Type B pancreatic cell (in vitro differentiated cells): Measurements from ENCODE around the gene HNRNPLL. TPM values are rescaled to one million over a fixed set of nuclear protein-coding genes. Genes with fewer than 3 reads are reported as not detected.
"Not testable (repeated sequence)": the region's sequence is repeated elsewhere in the genome, so short reads cannot be mapped to it uniquely, and the experiment has no call there.

Source experiments
- DNase-seq: peaks from one replicate; pipeline ENCODE4 v3.0.0; 2021; ENCODE audit warnings: mixed read lengths; ENCODE audit not compliant: unreplicated experiment; ENCODE audit errors: extremely low spot score
- H3K27ac Mint-ChIP-seq: 2 replicates; pipeline ENCODE4 v1.8.0; 2021; ENCODE audit warnings: mild to moderate bottlenecking, mixed read lengths
- H3K27me3 Mint-ChIP-seq: 2 replicates; pipeline ENCODE4 v1.8.0; 2021; ENCODE audit warnings: mixed read lengths
- H3K36me3 Mint-ChIP-seq: 2 replicates; pipeline ENCODE4 v1.8.0; 2021; ENCODE audit warnings: mixed read lengths
- H3K4me1 Mint-ChIP-seq: one replicate; pipeline ENCODE4 v1.8.0; 2021; ENCODE audit warnings: mixed read lengths; ENCODE audit not compliant: unreplicated experiment
- H3K4me3 Mint-ChIP-seq: 2 replicates; pipeline ENCODE4 v1.8.0; 2021; ENCODE audit warnings: mild to moderate bottlenecking, mixed read lengths
- H3K9me3 Mint-ChIP-seq: 2 replicates; pipeline ENCODE4 v1.8.0; 2021; ENCODE audit warnings: mixed read lengths
- total RNA-seq: library from RNA; stranded (reverse); gene quantifications from 2 replicates; pipeline ENCODE4 v1.2.1, GENCODE V29; 2021; ENCODE audit warnings: low replicate concordance
- TF ChIP-seq, protein P1 (sequence below): fragments of 200-600 bp; sonication (generic); conservative IDR thresholded peaks from 2 replicates; pipeline ENCODE4 v1.5.0; 2021; ENCODE audit warnings: antibody characterized with exemption, mild to moderate bottlenecking

HNRNPLL gene
- total RNA-seq, 1 donor from 2014 or later, result 72.3 TPM

DNA sequence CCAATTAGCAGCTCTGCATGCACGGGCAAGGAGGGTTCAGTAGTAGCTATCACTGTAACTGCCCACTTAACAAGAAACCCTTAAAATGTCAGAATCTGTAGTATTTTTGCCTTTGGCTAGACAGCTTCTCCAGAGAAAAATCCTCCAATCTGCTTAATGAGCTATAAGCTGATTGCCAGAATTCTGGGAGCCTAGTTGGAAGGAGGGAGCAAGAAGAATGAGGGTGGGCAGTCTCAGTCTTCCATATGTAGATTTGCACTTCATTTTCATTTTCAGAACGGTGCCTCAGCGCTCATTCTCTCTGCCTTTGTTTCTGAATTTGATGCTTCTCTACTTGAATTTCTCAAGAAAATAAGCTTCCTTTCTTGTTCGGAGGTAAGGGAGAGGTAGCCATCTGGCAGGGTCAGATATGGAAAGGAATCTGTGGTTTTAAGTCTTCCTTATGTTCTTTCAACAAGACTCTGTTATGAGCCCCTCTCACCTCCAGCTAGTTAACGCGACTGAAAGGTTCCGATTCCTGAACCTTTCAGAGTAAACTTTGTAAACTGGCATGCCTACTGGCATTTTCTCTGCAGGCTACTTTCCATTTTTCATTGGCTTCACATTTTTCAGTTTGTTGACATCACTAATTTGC, 53.5 kb downstream of the HNRNPLL start:
- H3K36me3 Mint-ChIP-seq, result peaks cover 10% of the 10 kb centered on the region
- peaks cover 4% of the 10 kb centered on the region for H3K4me1 Mint-ChIP-seq
- H3K27ac Mint-ChIP-seq, result no peak overlapping the region
- TF ChIP-seq, protein P1, sequence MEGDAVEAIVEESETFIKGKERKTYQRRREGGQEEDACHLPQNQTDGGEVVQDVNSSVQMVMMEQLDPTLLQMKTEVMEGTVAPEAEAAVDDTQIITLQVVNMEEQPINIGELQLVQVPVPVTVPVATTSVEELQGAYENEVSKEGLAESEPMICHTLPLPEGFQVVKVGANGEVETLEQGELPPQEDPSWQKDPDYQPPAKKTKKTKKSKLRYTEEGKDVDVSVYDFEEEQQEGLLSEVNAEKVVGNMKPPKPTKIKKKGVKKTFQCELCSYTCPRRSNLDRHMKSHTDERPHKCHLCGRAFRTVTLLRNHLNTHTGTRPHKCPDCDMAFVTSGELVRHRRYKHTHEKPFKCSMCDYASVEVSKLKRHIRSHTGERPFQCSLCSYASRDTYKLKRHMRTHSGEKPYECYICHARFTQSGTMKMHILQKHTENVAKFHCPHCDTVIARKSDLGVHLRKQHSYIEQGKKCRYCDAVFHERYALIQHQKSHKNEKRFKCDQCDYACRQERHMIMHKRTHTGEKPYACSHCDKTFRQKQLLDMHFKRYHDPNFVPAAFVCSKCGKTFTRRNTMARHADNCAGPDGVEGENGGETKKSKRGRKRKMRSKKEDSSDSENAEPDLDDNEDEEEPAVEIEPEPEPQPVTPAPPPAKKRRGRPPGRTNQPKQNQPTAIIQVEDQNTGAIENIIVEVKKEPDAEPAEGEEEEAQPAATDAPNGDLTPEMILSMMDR, result no peak
- DNase-seq, result no peak
- no peak overlapping the region for H3K4me3 Mint-ChIP-seq
- no peaks in the 10 kb centered on the region for H3K27me3 Mint-ChIP-seq
- no peaks in the 10 kb centered on the region for H3K9me3 Mint-ChIP-seq

DNA sequence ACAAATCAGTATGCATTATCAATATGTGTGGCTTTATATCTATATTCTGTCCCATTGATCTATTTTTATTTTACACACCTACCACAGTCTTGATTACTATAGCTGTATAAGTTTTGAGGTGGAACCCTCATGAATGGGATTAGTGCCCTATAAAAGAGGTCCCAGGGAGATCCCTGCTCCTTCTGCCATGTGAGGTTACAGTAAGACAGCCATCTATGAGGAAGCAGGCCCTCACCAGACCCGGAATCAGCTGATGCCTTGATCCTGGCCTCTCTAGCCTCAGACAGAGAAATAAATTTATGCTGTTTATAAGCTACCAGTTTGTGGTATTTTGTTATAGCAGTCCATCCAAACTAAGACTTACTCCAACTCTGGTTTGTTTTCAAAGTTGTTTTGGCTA, 54.9 kb downstream of the HNRNPLL start:
- Mint-ChIP-seq H3K4me1 (peaks cover 8% of the 10 kb centered on the region), H3K27ac (no peak overlapping the region), H3K9me3 (no peaks in the 10 kb centered on the region), H3K4me3 (no peak overlapping the region), H3K36me3 (peaks cover 10% of the 10 kb centered on the region), H3K27me3 (peaks cover 3% of the 10 kb centered on the region)
- TF ChIP-seq, protein P1, result no peak
- DNase-seq, result no peak

DNA sequence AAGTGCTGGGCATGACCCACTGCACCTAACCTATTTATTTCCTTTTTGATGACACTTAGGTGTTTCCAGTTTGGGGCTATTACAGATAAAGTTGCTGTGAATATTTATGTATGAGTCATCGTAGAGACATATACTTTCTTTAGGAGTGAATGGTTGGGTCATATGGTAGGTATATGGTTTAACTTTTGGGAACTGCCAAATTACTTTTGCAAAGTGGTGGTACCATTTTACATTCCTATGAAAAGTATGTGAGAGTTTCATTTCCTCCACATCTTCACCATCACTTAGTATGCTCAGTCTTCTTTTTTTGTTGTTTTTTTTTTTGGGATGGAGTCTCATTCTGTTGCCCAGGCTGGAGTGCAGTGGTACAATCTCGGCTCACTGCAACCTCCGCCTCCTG, 56.1 kb downstream of the HNRNPLL start:
- H3K4me3 Mint-ChIP-seq, result no peak overlapping the region
- TF ChIP-seq, protein P1, result no peak
- peaks cover 3% of the 10 kb centered on the region for H3K27me3 Mint-ChIP-seq
- no peaks in the 10 kb centered on the region for H3K9me3 Mint-ChIP-seq
- DNase-seq, result no peak
- H3K4me1 Mint-ChIP-seq, result peaks cover 9% of the 10 kb centered on the region
- peaks cover 4% of the 10 kb centered on the region for H3K36me3 Mint-ChIP-seq
- H3K27ac Mint-ChIP-seq, result no peak overlapping the region

DNA sequence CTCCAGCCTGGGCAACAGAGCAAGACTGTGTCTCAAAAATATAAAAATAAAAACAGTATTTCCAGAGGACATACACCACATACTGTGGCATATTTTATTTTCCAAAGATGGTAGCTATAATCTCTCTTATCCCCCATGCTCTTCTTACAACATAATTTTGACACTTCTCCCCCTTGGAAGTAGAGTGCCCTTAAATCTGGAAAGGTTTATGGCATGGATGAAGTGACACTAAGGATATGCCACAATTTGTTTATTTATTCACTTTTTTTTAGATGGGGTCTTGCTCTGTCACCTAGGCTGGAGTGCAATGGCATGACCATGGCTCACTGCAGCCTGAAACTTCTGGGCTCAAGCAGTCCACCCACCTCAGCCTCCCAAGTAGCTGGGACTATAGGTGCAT, 56.7 kb downstream of the HNRNPLL start:
- Mint-ChIP-seq H3K9me3 (no peaks in the 10 kb centered on the region), H3K4me1 (peaks cover 9% of the 10 kb centered on the region), H3K27me3 (peaks cover 3% of the 10 kb centered on the region), H3K27ac (no peak overlapping the region), H3K36me3 (peaks cover under 1% of the 10 kb centered on the region), H3K4me3 (no peak overlapping the region)
- no peak for DNase-seq
- TF ChIP-seq, protein P1, result no peak

DNA sequence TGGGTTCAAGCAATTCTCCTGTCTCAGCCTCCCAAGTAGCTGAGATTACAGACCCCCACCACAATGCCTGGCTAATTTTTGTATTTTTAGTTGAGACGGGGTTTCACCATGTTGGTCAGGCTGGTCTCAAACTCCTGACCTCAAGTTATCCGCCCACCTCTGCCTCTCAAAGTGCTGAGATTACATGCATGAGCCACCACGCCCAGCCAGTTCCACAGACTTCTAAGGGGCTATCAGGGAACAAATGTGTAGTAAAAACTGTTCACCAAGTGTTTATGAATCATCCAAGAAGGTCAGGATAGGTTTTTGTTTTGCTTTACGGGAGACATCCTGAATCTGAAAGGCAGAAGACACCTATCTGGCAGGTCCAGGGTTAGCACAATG, 60.5 kb downstream of the HNRNPLL start:
- H3K9me3 Mint-ChIP-seq, DNase-seq, H3K4me1 Mint-ChIP-seq, H3K36me3 Mint-ChIP-seq, H3K27me3 Mint-ChIP-seq: not testable (repeated sequence)
- Mint-ChIP-seq H3K27ac (peak overlapping the region; percentile 71), H3K4me3 (peak overlapping the region; percentile 23)

DNA sequence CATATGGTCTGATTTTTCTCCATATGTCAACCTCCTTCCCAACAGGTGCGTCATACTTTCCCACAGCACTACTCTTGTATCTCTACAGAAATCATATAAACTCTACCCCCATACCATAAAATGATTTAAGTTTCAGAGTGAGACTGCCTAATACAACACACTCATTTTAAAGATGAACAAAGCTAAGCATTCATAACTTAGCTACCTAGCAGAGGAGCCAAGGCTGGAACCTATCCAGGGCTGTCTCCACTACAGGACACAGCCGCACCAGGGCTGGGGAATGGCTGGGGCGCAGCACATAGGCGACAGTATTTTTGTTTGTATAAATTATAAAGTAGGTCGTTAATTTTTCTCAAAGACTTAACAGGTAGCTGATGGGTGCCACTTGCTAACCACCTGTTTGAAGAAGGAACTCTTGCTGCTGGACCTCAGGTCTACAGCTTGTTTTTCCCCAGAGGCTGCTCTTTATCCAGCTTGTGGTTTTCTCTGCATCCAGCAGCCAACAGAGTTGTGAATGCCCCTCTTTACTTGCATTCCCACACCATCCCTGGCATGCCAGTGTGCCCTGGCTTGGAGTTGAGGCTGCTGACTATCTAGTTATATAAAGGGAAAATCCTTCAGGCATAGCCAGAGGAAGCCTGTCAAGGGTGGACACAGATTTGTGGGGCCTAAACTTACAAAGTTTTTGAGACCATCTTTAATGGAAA, 62.0 kb downstream of the HNRNPLL start:
- no peaks in the 10 kb centered on the region for H3K36me3 Mint-ChIP-seq
- H3K27me3 Mint-ChIP-seq, result peaks cover 7% of the 10 kb centered on the region
- H3K27ac Mint-ChIP-seq, result no peak overlapping the region
- H3K9me3 Mint-ChIP-seq, result no peaks in the 10 kb centered on the region
- H3K4me1 Mint-ChIP-seq, result peaks cover 9% of the 10 kb centered on the region
- TF ChIP-seq, protein P1, result no peak
- no peak for DNase-seq
- H3K4me3 Mint-ChIP-seq, result no peak overlapping the region
